GM20000 (cell line): ENCODE results near the gene RPS18.
"Not testable (repeated sequence)": the region's sequence is repeated elsewhere in the genome, so short reads cannot be mapped to it uniquely, and the experiment has no call there.

Experiments used
- DNase-seq: peaks from one replicate; pipeline ENCODE4 v3.0.0; 2012; ENCODE audit warnings: low spot score
- TF ChIP-seq, protein P1 (sequence below): IDR thresholded peaks from 2 replicates; pipeline ENCODE4 v1.5.1; 2012; ENCODE audit warnings: mild to moderate bottlenecking, control low read depth; ENCODE audit errors: extremely low read depth, missing control alignments

RPS18 gene

DNA sequence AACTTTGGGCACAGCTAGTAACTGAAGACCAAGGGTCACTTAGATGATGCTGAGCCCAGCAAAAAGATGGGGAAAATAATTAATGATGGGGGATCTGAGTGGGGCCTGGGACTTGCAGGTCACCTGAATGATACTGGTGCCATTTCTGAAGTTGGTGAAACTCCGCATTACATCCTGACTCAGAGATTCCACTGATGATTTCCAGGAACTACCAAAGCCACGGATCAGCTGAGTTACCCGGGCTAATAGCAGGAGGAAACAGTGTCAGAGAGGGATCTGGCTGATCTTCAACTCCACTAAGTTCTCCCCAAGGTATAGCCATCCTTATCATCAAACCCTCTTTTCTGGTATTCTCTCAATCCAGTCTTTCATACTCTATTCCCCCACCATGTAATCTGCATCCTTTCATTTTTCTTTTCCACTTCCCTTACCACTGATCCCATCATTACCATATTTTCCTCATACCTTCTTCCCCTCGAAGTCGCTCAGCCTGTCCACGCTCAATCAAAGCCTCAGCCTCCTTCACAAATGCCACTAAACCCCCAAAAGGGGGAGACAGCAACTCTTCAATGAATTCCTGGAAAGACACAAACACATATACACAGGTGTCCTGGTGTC lies 20.4 kb upstream of the RPS18 start:
- TF ChIP-seq, protein P1, sequence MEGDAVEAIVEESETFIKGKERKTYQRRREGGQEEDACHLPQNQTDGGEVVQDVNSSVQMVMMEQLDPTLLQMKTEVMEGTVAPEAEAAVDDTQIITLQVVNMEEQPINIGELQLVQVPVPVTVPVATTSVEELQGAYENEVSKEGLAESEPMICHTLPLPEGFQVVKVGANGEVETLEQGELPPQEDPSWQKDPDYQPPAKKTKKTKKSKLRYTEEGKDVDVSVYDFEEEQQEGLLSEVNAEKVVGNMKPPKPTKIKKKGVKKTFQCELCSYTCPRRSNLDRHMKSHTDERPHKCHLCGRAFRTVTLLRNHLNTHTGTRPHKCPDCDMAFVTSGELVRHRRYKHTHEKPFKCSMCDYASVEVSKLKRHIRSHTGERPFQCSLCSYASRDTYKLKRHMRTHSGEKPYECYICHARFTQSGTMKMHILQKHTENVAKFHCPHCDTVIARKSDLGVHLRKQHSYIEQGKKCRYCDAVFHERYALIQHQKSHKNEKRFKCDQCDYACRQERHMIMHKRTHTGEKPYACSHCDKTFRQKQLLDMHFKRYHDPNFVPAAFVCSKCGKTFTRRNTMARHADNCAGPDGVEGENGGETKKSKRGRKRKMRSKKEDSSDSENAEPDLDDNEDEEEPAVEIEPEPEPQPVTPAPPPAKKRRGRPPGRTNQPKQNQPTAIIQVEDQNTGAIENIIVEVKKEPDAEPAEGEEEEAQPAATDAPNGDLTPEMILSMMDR: no peak
- DNase-seq: no peak

DNA sequence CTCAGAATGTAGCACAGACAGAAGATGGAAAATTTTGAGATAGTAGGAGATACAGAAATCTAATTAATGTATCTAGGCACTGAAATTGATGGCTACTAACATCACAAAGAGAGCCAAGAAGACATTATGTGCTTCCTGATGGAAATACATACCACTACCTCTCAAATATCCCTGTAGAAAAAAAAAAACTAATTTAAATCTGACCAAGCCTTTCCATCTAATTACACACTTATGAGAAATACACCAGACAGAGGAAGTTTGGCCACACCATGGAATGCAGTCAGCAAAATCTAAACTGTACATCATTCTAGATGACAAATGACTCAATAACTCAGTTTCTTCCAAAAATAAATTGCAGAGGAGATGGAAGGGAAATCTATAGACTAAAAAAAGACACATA lies 19.1 kb upstream of the RPS18 start:
- no peak for DNase-seq
- TF ChIP-seq, protein P1: no peak

DNA sequence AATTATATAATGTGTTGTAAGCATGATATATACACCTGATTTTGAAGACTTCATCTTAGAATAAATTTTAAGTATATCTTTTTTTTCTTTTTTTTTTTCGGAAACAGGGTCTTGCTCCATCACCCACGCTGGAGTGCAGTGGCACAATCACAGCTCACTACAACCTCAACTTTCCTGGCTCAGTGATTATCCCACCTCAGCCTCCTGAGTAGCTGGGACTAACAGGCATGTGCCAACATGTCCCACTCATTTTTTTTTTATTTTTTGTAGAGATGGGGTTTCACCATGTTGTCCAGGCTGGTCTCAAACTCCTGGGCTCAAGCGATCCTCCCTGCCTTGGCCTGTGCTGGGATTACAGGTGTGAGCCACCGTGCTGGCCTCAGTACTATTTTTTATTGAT lies 17.3 kb upstream of the RPS18 start:
- TF ChIP-seq, protein P1: no peak
- no peak for DNase-seq

DNA sequence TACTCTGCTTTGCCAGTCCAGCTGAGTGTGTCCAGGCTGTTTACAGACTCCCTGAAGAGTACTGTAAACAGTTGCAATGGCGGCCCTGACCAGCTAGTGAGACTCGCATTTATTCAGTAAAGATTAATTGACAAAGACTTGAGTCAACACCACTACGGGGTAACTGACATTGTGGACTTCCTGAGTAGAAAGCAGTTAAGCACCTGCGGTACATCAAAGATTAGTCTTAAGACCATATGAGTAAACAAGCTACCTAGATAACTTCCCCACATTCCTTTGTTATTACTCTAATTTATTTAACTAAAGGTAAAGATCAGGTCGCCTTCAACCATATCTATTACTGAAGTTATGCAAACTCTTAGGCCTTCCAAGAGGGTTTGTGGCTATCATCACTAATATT lies 12.8 kb upstream of the RPS18 start:
- TF ChIP-seq, protein P1: no peak
- DNase-seq: no peak

DNA sequence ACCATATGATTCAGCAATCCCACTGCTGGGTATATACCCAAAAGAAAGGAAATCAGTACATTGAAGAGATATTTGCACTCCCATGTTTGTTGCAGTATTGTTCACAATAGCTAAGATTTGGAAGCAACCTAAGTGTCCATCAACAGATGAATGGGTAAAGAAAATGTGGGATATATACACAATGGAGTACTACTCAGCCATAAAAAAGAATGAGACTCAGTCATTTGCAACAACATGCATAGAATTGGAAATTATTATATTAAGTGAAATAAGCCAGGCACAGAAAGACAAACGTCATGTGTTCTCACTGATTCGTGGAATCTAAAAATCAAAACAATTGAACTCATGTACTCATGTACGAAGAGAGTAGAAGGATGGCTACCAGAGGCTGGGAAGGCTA lies 9.4 kb upstream of the RPS18 start:
- not testable (repeated sequence) for DNase-seq

DNA sequence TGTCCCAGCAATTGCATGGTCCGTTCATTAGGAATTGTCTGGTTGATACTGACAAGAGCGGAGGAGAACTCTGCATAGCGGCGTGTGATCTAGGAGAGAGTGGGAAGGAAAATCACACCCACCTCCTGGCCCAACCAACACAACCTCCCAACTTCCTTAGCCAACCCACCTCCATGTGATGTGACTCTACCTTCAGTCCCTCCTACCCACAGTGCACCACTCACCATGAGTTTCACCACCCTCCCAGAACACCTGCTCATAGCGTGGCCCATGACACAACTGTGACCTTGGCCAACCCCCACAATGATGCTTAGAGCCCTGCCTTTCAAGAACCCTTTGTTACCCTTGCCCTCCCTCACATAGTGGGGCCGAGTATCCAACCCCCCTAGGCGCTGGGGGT lies 7.9 kb upstream of the RPS18 start:
- TF ChIP-seq, protein P1: no peak
- DNase-seq: no peak

DNA sequence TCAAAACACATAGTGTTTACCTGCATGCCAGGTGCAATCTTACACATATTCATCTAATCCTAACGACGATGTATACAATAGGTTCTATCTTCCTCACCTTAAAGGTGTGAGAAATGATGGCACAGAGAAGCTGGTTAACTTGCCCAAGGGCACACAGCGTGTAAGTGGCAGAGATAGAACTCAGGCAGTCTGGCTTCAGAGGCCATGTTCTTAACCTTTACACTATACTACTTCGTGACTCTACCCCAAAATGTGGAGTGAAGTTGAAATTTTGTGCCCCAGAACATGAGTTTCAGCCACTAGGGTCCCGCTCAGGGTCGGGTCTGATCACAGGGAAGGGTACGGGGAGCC lies 783 bp upstream of the RPS18 start:
- DNase-seq: no peak
- TF ChIP-seq, protein P1: no peak
